Adrenal gland (tissue), 12 donors: ENCODE measurements around the gene ZNF30. TPM values are rescaled to one million over a fixed set of nuclear protein-coding genes. Genes with fewer than 3 reads are reported as not detected.

Experiments
- DNase-seq, 7 donors: peaks; one replicate each; pipeline ENCODE4 v3.0.0-alpha.2; 2019 to 2020
- H3K27ac ChIP-seq, 5 donors: fragments of 200-600 bp; sonication (generic) in 4 of 5; 1 replicate in 3 of 5; 2 replicates in 2 of 5; pipeline versions ENCODE4 v1.5.1 to v1.8.0; 2016 to 2020; ENCODE audit warnings: mild to moderate bottlenecking in 1 of 5
- H3K27me3 ChIP-seq: fragments of 200-600 bp; 2 replicates; pipeline ENCODE4 v1.8.0; 2021
- H3K36me3 ChIP-seq, 2 donors: fragments of 200-600 bp; replicated peaks in 1 of 2; 1 replicate in 1 of 2; 2 replicates in 1 of 2; pipeline versions ENCODE4 v1.5.1 to v1.8.0; 2018 to 2022
- H3K4me1 ChIP-seq, 2 donors: fragments of 200-600 bp; replicated peaks in 1 of 2; 1 replicate in 1 of 2; 2 replicates in 1 of 2; pipeline versions ENCODE4 v1.5.1 to v1.8.0; 2018 to 2021
- H3K4me3 ChIP-seq, 4 donors: fragments of 200-600 bp; sonication (generic) in 3 of 4; one replicate each; pipeline ENCODE4 v1.5.1; 2016 to 2018
- H3K9me3 ChIP-seq, 3 donors: fragments of 200-600 bp; sonication (generic) in 1 of 3; replicated peaks in 1 of 3; 1 replicate in 2 of 3; 2 replicates in 1 of 3; pipeline versions ENCODE4 v1.5.1 to v1.8.0; 2016 to 2021
- POLR2A ChIP-seq, 2 donors: fragments of 450-650 bp; IDR thresholded peaks; one replicate each; pipeline ENCODE4 v1.6.1; 2017; ENCODE audit warnings: antibody characterized with exemption in 2 of 2, mild to moderate bottlenecking in 2 of 2, moderate library complexity in 1 of 2
- WGBS, 4 donors: extraction: QIAGEN DNeasy Blood & Tissue Kit in 2 of 4; methylation state at CpG; one replicate each; pipeline versions ENCODE4 v1.1.5 to v1.1.7; 2013 to 2017; 5-methylcytosine and 5-hydroxymethylcytosine counted together
- intact Hi-C, 2 donors: fragments of 100-400 bp; cut with DNase I; formaldehyde crosslinking; loops; one replicate each; pipeline versions ENCODE4 v1.14.1 to v1.15.0; 2022 to 2023
- polyA plus RNA-seq, 3 donors: library from polyadenylated mRNA; stranded (reverse); fragments of 200-250 nt in 2 of 3; fragments of 350-450 nt in 1 of 3; fragmentation: Illumina TruSeq in 1 of 3; extraction: RNeasy Lipid Tissue Mini Kit (QIAGEN cat#74804) in 1 of 3; gene quantifications; one replicate each; pipeline ENCODE4 v1.2.3, GENCODE V29; 2013 to 2014
- total RNA-seq, 9 donors: library from RNA; depleted of rRNA in 4 of 9; stranded (reverse); fragments of >200 nt in 4 of 9; fragments of 120-200 nt in 1 of 9; fragmentation: NEBNext Ultra II Directional in 1 of 9; extraction: Animal tissue kit (Norgen Biotek cat#: 25700) in 1 of 9; gene quantifications; one replicate each; pipeline versions ENCODE4 v1.1.0 to v1.2.4, GENCODE V29; 2013 to 2023
- TF ChIP-seq, protein P1 (sequence below), 6 experiments: fragments of 450-650 bp in 4 of 6; fragments of 200-600 bp in 2 of 6; sonication (generic) in 1 of 6; IDR thresholded peaks; 1 replicate in 5 of 6; 2 replicates in 1 of 6; pipeline versions ENCODE4 v1.5.1 to v1.8.0; 2016 to 2021; ENCODE audit warnings: antibody characterized with exemption in 6 of 6, mild to moderate bottlenecking in 2 of 6, moderate library complexity in 1 of 6
- donor health status: healthy with polysubstance abuse.
- donor health status: Bipolar disorder and iron deficiency.
- donor health status: DM: yes; HTN: yes; CAD: no.
- donor health status: DM: no; HTN: no; CAD: no.
- donor health status: DM: no; HTN: no; CAD: no.
- donor health status: DM: yes; HTN: yes; CAD: no.

Gene ZNF30
- total and polyA plus RNA-seq, 12 donors: 2.1 to 5.6 (median 3.6) TPM

DNA sequence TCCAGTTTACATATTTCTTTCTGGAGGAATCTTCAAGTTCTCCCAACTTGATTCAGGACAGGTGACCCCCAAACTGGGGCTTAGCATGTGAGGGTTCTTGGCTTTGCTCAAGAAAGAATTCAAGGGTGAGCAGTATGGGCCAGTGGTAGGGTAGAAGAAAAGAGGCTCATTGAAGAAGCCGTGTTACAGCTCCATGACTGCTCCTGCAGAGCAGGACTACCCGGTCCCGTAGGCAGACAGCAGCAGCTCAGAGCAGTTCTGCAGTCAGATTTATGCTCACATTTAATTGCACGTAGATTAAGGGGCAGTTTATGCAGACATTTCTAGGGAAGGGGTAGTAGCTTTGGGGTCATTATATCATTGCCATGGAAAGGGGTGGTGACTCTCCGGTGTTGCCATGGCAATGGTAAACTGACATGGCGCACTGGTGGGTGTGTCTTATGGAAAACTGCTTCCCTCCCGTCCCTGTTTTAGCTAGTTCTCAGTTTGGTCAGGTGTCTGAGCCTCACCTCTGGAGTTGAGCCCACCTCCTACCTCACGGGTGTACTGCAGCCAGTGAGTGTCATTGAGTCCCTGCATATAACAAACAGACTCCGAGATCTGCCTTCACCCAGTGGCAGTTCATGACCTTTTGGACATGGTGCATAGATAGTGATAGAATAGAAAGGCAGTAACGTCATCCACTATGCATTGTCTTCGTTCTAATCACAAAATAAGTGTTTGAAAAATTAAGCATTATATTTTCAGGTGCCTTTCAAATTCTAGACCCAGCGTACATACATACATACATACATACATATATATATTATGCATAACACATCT lies 53.3 kb downstream of the ZNF30 start:
- intact Hi-C loops: no loop called here
- H3K27me3 ChIP-seq: no peaks in the 10 kb centered on the region

DNA sequence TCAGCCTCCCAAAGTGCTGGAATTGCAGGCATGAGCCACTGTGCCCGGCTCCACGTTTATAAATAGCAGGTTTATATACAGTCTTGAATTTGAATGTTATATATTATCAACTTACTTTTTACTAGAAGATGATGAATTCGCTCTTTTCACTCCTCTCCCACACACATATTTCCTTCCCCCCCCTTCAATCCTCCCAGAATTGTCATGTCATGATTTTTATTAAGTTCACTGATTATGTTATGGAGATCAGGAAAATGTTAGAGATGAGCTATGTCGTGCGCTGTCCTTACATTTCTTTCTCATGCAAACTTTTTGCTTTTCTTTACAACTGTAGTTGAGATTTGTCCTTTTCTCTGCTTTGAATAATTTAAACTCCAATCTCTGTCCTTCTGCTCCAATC lies 55.6 kb downstream of the ZNF30 start:
- H3K4me1 ChIP-seq: peaks cover 0 to 5% of the 10 kb centered on the region in 2 donors
- H3K36me3 ChIP-seq: no peaks in the 10 kb centered on the region
- 64 to 79% (median 75%) methylated on average over 5 of the region's 5 CpGs for WGBS, 4 donors
- H3K27ac ChIP-seq: no peak overlapping the region
- no peaks in the 10 kb centered on the region for H3K9me3 ChIP-seq
- H3K4me3 ChIP-seq: no peak overlapping the region
- intact Hi-C loops: no loop called here
- TF ChIP-seq, protein P1, sequence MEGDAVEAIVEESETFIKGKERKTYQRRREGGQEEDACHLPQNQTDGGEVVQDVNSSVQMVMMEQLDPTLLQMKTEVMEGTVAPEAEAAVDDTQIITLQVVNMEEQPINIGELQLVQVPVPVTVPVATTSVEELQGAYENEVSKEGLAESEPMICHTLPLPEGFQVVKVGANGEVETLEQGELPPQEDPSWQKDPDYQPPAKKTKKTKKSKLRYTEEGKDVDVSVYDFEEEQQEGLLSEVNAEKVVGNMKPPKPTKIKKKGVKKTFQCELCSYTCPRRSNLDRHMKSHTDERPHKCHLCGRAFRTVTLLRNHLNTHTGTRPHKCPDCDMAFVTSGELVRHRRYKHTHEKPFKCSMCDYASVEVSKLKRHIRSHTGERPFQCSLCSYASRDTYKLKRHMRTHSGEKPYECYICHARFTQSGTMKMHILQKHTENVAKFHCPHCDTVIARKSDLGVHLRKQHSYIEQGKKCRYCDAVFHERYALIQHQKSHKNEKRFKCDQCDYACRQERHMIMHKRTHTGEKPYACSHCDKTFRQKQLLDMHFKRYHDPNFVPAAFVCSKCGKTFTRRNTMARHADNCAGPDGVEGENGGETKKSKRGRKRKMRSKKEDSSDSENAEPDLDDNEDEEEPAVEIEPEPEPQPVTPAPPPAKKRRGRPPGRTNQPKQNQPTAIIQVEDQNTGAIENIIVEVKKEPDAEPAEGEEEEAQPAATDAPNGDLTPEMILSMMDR (IDR thresholded peaks at IDR 0.05): no peak
- TF ChIP-seq POLR2A (IDR thresholded peaks at IDR 0.05): no peak
- DNase-seq: no peak
- H3K27me3 ChIP-seq: no peaks in the 10 kb centered on the region

More for the DNA sequence above, 53.3 kb downstream of the ZNF30 start:
- DNase-seq: peak in 1 of 7 donors; percentile 7
- WGBS, 4 donors: 77 to 87% (median 82%) methylated on average over 9 to 12 of the region's 12 CpGs
- Histone ChIP-seq H3K9me3 (no peaks in the 10 kb centered on the region), H3K36me3 (no peaks in the 10 kb centered on the region), H3K4me3 (no peak overlapping the region), H3K27ac (no peak overlapping the region), H3K4me1 (peaks cover 0 to 2% of the 10 kb centered on the region in 2 donors)
- TF ChIP-seq POLR2A (IDR thresholded peaks at IDR 0.05): no peak
- TF ChIP-seq, protein P1 (IDR thresholded peaks at IDR 0.05): no peak

DNA sequence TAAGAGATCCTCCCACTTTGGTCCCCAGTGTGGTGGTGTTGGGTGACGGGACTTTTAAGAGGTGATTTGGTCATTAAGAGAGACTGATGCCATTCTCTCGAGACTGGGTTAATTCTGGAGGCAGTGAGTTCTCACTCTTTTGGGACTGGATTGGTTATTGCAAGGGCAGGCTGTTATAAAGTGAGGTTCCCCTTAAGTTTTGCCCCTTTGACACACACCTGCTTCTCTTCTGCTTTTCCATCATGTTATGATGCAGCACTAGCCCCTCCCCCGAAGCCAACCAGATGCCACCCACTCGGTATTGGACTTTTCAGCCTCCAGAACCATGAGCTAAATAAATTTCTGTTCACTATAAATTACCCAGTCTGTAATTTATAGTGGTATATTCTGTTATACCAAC lies 57.1 kb downstream of the ZNF30 start:
- 72 to 92% (median 87%) methylated on average over 4 of the region's 4 CpGs for WGBS, 4 donors
- H3K4me3 ChIP-seq: no peak overlapping the region
- no peaks in the 10 kb centered on the region for H3K36me3 ChIP-seq
- H3K27ac ChIP-seq: no peak overlapping the region
- no peaks in the 10 kb centered on the region for H3K9me3 ChIP-seq
- DNase-seq: no peak
- no peaks in the 10 kb centered on the region for H3K27me3 ChIP-seq
- TF ChIP-seq, protein P1 (IDR thresholded peaks at IDR 0.05): no peak
- TF ChIP-seq POLR2A (IDR thresholded peaks at IDR 0.05): no peak
- intact Hi-C loops: no loop called here
- peaks cover 0 to 5% of the 10 kb centered on the region in 2 donors for H3K4me1 ChIP-seq

DNA sequence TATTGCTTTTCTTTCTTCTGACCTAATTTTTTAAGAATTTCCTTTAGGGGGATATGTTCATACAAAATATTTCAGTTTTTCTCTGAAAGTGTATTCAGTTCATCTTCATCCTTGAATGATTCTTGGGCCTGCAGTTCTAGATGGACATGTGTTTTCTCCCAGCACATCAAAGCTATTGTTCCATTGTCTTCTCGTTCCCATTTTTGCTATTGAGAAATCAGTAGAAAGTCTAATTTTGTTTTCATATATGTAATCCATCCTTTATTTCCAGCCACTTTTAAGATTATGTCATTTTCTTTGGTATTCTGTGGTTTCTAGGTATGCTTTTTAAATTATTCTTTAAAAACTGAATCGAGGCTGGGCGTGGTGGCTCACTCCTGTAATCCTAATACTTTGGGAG lies 57.6 kb downstream of the ZNF30 start:
- no peaks in the 10 kb centered on the region for H3K9me3 ChIP-seq
- no peak for TF ChIP-seq POLR2A (IDR thresholded peaks at IDR 0.05)
- no peak overlapping the region for H3K27ac ChIP-seq
- peaks cover 0 to 5% of the 10 kb centered on the region in 2 donors for H3K4me1 ChIP-seq
- H3K4me3 ChIP-seq: no peak overlapping the region
- WGBS, 4 donors: 87 to 97% (median 93%) methylated on average over 3 of the region's 3 CpGs
- no peaks in the 10 kb centered on the region for H3K27me3 ChIP-seq
- intact Hi-C loops: no loop called here
- no peak for DNase-seq
- no peaks in the 10 kb centered on the region for H3K36me3 ChIP-seq
